A549 (cell line): ENCODE measurements around the gene ROBO1. TPM values are rescaled to one million over a fixed set of nuclear protein-coding genes. Genes with fewer than 3 reads are reported as not detected.

Experiments used
- ATAC-seq, 2 experiments: fragments of 200-7000 bp in 1 of 2; fragments of >200 bp in 1 of 2; cut with Nextera tagmentation in 1 of 2; cut with Tn5 transposase in 1 of 2; 3 replicates each; pipeline versions ENCODE4 v1.8.0 to v1.9.1; 2018 to 2020; ENCODE audit warnings: mild to moderate bottlenecking in 1 of 2, moderate library complexity in 1 of 2
- CTCF ChIA-PET: fragments of 300-600 bp; sonication (Branson Sonifier 250); formaldehyde crosslinking; extraction: SDS; loops from one replicate; lab custom pipeline; 2021; ENCODE audit warnings: antibody characterized with exemption, inconsistent platforms; lab: Yijun Ruan, JAX
- POLR2A ChIA-PET: fragments of 350-600 bp; formaldehyde crosslinking; extraction: SDS; loops from one replicate; lab custom pipeline; 2021; ENCODE audit warnings: antibody characterized with exemption, inconsistent platforms; lab: Yijun Ruan, JAX
- DNase-seq, 2 experiments: peaks; one replicate each; pipeline versions ENCODE4 v3.0.0 to v3.0.0-alpha.2; 2011 to 2016; ENCODE audit warnings: low read depth in 1 of 2, low spot score in 1 of 2
- FAIRE-seq: peaks from 2 replicates; lab custom pipeline; 2011; peaks lifted over from hg19 to GRCh38; lab: Jason Lieb, UNC
- H3K27ac ChIP-seq, 2 experiments: fragments of >200 bp; sonication (Bioruptor Twin); formaldehyde crosslinking; 3 replicates each; pipeline ENCODE4 v1.5.1; 2016 to 2017
- H3K4me1 ChIP-seq: fragments of >200 bp; sonication (Bioruptor Twin); formaldehyde crosslinking; 3 replicates; pipeline ENCODE4 v1.6.1; 2016
- H3K4me2 ChIP-seq: fragments of >200 bp; sonication (Bioruptor Twin); formaldehyde crosslinking; 3 replicates; pipeline ENCODE4 v1.6.1; 2016
- H3K4me3 ChIP-seq: fragments of >200 bp; sonication (Bioruptor Twin); formaldehyde crosslinking; 3 replicates; pipeline ENCODE4 v1.5.1; 2016
- H3K9me3 ChIP-seq: fragments of >200 bp; sonication (Bioruptor Twin); formaldehyde crosslinking; 3 replicates; pipeline ENCODE4 v1.6.1; 2016
- ATOH8 ChIP-seq: fragments of 250-450 bp; sonication (Bioruptor Pico); IDR thresholded peaks from 2 replicates; pipeline ENCODE4 v1.5.0; 2020; ENCODE audit warnings: low read depth, mild to moderate bottlenecking, moderate library complexity
- BHLHE40 ChIP-seq: IDR thresholded peaks from 2 replicates; pipeline ENCODE4 v1.6.1; 2012; ENCODE audit warnings: low read depth, low read length, inconsistent platforms
- CBX2 ChIP-seq: fragments of 200-600 bp; sonication (generic); IDR thresholded peaks from 2 replicates; pipeline ENCODE4 v1.6.1; 2016; ENCODE audit warnings: low read depth, mild to moderate bottlenecking, borderline replicate concordance
- CEBPB ChIP-seq, 2 experiments: fragments of >200 bp in 1 of 2; sonication (Bioruptor Twin) in 1 of 2; formaldehyde crosslinking in 1 of 2; IDR thresholded peaks; 2 replicates each; pipeline ENCODE4 v1.6.1; 2012 to 2016
- E2F6 ChIP-seq: IDR thresholded peaks from 2 replicates; pipeline ENCODE4 v1.6.1; 2012; ENCODE audit warnings: low read depth, borderline replicate concordance
- EHF ChIP-seq: fragments of 250-450 bp; sonication (Bioruptor Pico); IDR thresholded peaks from 2 replicates; pipeline ENCODE4 v1.5.0; 2020; ENCODE audit warnings: mild to moderate bottlenecking
- EHMT2 ChIP-seq: fragments of 200-600 bp; sonication (generic); IDR thresholded peaks from 2 replicates; pipeline ENCODE4 v1.6.1; 2016; ENCODE audit warnings: antibody characterized with exemption, low read depth, mild to moderate bottlenecking, moderate library complexity
- ESRRA ChIP-seq: fragments of 150-350 bp; IDR thresholded peaks from 2 replicates; pipeline ENCODE4 v1.6.1; 2014; ENCODE audit warnings: mild to moderate bottlenecking, low read length, borderline replicate concordance
- FOSL2 ChIP-seq, 2 experiments: fragments of 450-650 bp in 1 of 2; fragments of >200 bp in 1 of 2; sonication (Bioruptor Twin) in 1 of 2; formaldehyde crosslinking; IDR thresholded peaks; 2 replicates each; pipeline versions ENCODE4 v1.5.0 to v1.6.1; 2016 to 2020; ENCODE audit warnings: mild to moderate bottlenecking in 1 of 2, moderate library complexity in 1 of 2
- GATA3 ChIP-seq: IDR thresholded peaks from 2 replicates; pipeline ENCODE4 v1.6.1; 2012; ENCODE audit warnings: borderline replicate concordance
- HMGXB4 ChIP-seq: fragments of 250-450 bp; sonication (Bioruptor Pico); IDR thresholded peaks from 2 replicates; pipeline ENCODE4 v1.5.0; 2021; ENCODE audit warnings: mild to moderate bottlenecking, moderate library complexity, borderline replicate concordance
- HOXB13 ChIP-seq: fragments of 250-450 bp; sonication (Bioruptor Pico); IDR thresholded peaks from 2 replicates; pipeline ENCODE4 v1.5.0; 2020; ENCODE audit warnings: low read depth, mild to moderate bottlenecking, moderate library complexity
- JUNB ChIP-seq: fragments of >200 bp; sonication (Bioruptor Twin); formaldehyde crosslinking; IDR thresholded peaks from 2 replicates; pipeline ENCODE4 v1.6.1; 2016
- KDM1A ChIP-seq: fragments of 200-600 bp; sonication (generic); IDR thresholded peaks from 2 replicates; pipeline ENCODE4 v1.6.1; 2016; ENCODE audit warnings: low read depth, mild to moderate bottlenecking
- MYC ChIP-seq: IDR thresholded peaks from 2 replicates; pipeline ENCODE4 v1.6.1; 2012; ENCODE audit warnings: mild to moderate bottlenecking, inconsistent platforms, low read length, improper control_type of control experiment, borderline replicate concordance
- NPAS2 ChIP-seq: fragments of 250-450 bp; sonication (Bioruptor Pico); IDR thresholded peaks from 2 replicates; pipeline ENCODE4 v1.8.0; 2022; ENCODE audit warnings: mild to moderate bottlenecking, moderate library complexity, borderline replicate concordance
- NR3C1 ChIP-seq: fragments of >200 bp; sonication (Bioruptor Twin); formaldehyde crosslinking; IDR thresholded peaks from 3 replicates; pipeline ENCODE4 v1.6.1; 2017
- PBX3 ChIP-seq: IDR thresholded peaks from 2 replicates; pipeline ENCODE4 v1.6.1; 2012
- RAD21 ChIP-seq, 2 experiments: fragments of >200 bp in 1 of 2; sonication (Bioruptor Twin) in 1 of 2; formaldehyde crosslinking in 1 of 2; IDR thresholded peaks in 1 of 2; conservative IDR thresholded peaks in 1 of 2; 2 replicates in 1 of 2; 3 replicates in 1 of 2; pipeline ENCODE4 v1.6.1; 2012 to 2018; ENCODE audit warnings: inconsistent platforms in 1 of 2
- RCOR1 ChIP-seq: fragments of 150-350 bp; IDR thresholded peaks from 2 replicates; pipeline ENCODE4 v1.6.1; 2014; ENCODE audit warnings: antibody characterized with exemption, low read length, low read depth
- RNF2 ChIP-seq: fragments of 200-600 bp; sonication (generic); IDR thresholded peaks from 2 replicates; pipeline ENCODE4 v1.6.1; 2016; ENCODE audit warnings: low read depth, mild to moderate bottlenecking, antibody characterized with exemption, moderate library complexity, borderline replicate concordance
- SREBF2 ChIP-seq: fragments of 450-650 bp; IDR thresholded peaks from 2 replicates; pipeline ENCODE4 v1.6.1; 2014; ENCODE audit warnings: mild to moderate bottlenecking, moderate library complexity
- ZC3H11A ChIP-seq: fragments of 450-650 bp; IDR thresholded peaks from 2 replicates; pipeline ENCODE4 v1.6.1; 2014; ENCODE audit warnings: antibody characterized with exemption, mild to moderate bottlenecking
- ZFP36 ChIP-seq: fragments of 450-650 bp; IDR thresholded peaks from 2 replicates; pipeline ENCODE4 v1.6.1; 2014; ENCODE audit warnings: borderline replicate concordance; ENCODE audit not compliant: partially characterized antibody
- ZNF302 ChIP-seq: fragments of 250-450 bp; sonication (Bioruptor Pico); IDR thresholded peaks from 2 replicates; pipeline ENCODE4 v1.9.0; 2021; ENCODE audit warnings: inconsistent platforms, mild to moderate bottlenecking, moderate library complexity
- WGBS: methylation state at CpG from one replicate; pipeline ENCODE4 v1.1.6; 2017; ENCODE audit errors: missing lambda C conversion rate; 5-methylcytosine and 5-hydroxymethylcytosine counted together
- polyA plus RNA-seq, 4 experiments: library from polyadenylated mRNA; depleted of rRNA in 3 of 4; stranded (reverse); fragments of >200 nt; fragmentation: RNase III in 1 of 4; extraction: RNeasy Plus Mini Kit Qiagen cat#74134 plus additional on column Dnase treatment in 1 of 4; gene quantifications; 2 replicates in 3 of 4; 3 replicates in 1 of 4; pipeline ENCODE4 v1.2.3, GENCODE V29; 2011 to 2017
- TF ChIP-seq, protein P1 (sequence below): fragments of 150-350 bp; IDR thresholded peaks from 2 replicates; pipeline ENCODE4 v1.6.1; 2014; ENCODE audit warnings: low read depth, mild to moderate bottlenecking, low read length
- TF ChIP-seq, protein P2 (sequence below): fragments of >200 bp; sonication (Bioruptor Twin); formaldehyde crosslinking; IDR thresholded peaks from 3 replicates; pipeline ENCODE4 v1.5.1; 2016

Gene ROBO1
- polyA plus RNA-seq, 2 of the 4 experiments (the other 2 are of a cell fraction), result 25.3 to 35.6 TPM

GRCh38 chr3:78845605-78846004 is 922.2 kb downstream of the ROBO1 start:
- ATAC-seq (no peak), FAIRE-seq (no peak), DNase-seq (no peak)
- no peak for TF ChIP-seq HOXB13 (CRISPR knock-in tag)
- no peak for TF ChIP-seq MYC
- TF ChIP-seq HMGXB4 (CRISPR knock-in tag), result no peak
- no peak for TF ChIP-seq ZNF302 (CRISPR knock-in tag)
- TF ChIP-seq EHF (CRISPR knock-in tag), result no peak
- TF ChIP-seq CEBPB (IDR thresholded peaks at IDR 0.05), result no peak
- no peak for TF ChIP-seq RAD21 (conservative IDR thresholded peaks at IDR 0.05 in 1 of 2, IDR thresholded peaks at IDR 0.05 in 1 of 2)
- H3K27ac ChIP-seq, result no peak overlapping the region
- POLR2A ChIA-PET, result no interaction called here
- no peak overlapping the region for H3K4me2 ChIP-seq
- 58% methylated on average over 3 of the region's 3 CpGs for WGBS
- H3K9me3 ChIP-seq, result no peaks in the 10 kb centered on the region
- no peak overlapping the region for H3K4me3 ChIP-seq
- CTCF ChIA-PET, result no interaction called here
- peaks cover 45% of the 10 kb centered on the region for H3K4me1 ChIP-seq

GRCh38 chr3:78844307-78844706 is 923.5 kb downstream of the ROBO1 start:
- FAIRE-seq (no peak), DNase-seq (no peak), ATAC-seq (no peak)
- TF ChIP-seq ATOH8 (CRISPR knock-in tag), result no peak
- Histone ChIP-seq H3K9me3 (no peaks in the 10 kb centered on the region), H3K4me1 (peaks cover 54% of the 10 kb centered on the region), H3K27ac (no peak overlapping the region), H3K4me3 (no peak overlapping the region), H3K4me2 (no peak overlapping the region)
- 50% methylated on average over 4 of the region's 4 CpGs for WGBS
- ChIA-PET POLR2A (no interaction called here), CTCF (no interaction called here)

- CTCF ChIA-PET, result no interaction called here
- H3K9me3 ChIP-seq, result no peaks in the 10 kb centered on the region
- H3K4me2 ChIP-seq, result peak overlapping the region; percentile 53
- H3K4me3 ChIP-seq, result no peak overlapping the region
- peaks cover 29% of the 10 kb centered on the region for H3K4me1 ChIP-seq
- TF ChIP-seq PBX3 (no peak), CBX2 (no peak), ZNF302 (CRISPR knock-in tag) (no peak), KDM1A (no peak), ESRRA (no peak), JUNB (peak; percentile 84), EHMT2 (no peak), GATA3 (peak; percentile 67; the same call in 1 of the 2 replicates), ZFP36 (no peak), RCOR1 (no peak), SREBF2 (no peak), BHLHE40 (no peak), RNF2 (no peak), E2F6 (no peak), FOSL2 (IDR thresholded peaks at IDR 0.05) (peak; percentile 85), FOSL2 (CRISPR knock-in tag; IDR thresholded peaks at IDR 0.05) (peak; percentile 76), ZC3H11A (no peak), NPAS2 (CRISPR knock-in tag) (no peak), NR3C1 (no peak)
- TF ChIP-seq, protein P1, sequence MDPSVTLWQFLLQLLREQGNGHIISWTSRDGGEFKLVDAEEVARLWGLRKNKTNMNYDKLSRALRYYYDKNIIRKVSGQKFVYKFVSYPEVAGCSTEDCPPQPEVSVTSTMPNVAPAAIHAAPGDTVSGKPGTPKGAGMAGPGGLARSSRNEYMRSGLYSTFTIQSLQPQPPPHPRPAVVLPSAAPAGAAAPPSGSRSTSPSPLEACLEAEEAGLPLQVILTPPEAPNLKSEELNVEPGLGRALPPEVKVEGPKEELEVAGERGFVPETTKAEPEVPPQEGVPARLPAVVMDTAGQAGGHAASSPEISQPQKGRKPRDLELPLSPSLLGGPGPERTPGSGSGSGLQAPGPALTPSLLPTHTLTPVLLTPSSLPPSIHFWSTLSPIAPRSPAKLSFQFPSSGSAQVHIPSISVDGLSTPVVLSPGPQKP, result no peak
- TF ChIP-seq, protein P2, sequence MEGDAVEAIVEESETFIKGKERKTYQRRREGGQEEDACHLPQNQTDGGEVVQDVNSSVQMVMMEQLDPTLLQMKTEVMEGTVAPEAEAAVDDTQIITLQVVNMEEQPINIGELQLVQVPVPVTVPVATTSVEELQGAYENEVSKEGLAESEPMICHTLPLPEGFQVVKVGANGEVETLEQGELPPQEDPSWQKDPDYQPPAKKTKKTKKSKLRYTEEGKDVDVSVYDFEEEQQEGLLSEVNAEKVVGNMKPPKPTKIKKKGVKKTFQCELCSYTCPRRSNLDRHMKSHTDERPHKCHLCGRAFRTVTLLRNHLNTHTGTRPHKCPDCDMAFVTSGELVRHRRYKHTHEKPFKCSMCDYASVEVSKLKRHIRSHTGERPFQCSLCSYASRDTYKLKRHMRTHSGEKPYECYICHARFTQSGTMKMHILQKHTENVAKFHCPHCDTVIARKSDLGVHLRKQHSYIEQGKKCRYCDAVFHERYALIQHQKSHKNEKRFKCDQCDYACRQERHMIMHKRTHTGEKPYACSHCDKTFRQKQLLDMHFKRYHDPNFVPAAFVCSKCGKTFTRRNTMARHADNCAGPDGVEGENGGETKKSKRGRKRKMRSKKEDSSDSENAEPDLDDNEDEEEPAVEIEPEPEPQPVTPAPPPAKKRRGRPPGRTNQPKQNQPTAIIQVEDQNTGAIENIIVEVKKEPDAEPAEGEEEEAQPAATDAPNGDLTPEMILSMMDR, result no peak
- FAIRE-seq, result no peak
- H3K27ac ChIP-seq, result peak overlapping the region in 1 of 2 experiments; percentile 34; a peak in 2 of 6 replicates
- 4% methylated on average over 3 of the region's 3 CpGs for WGBS
- POLR2A ChIA-PET, result no interaction called here
- ATAC-seq, result peak in 1 of 2 experiments; percentile 59; a peak in 2 of 6 replicates
- DNase-seq, result peak in 1 of 2 experiments; percentile 43
Measured at GRCh38 chr3:78839693-78840092, 928.1 kb downstream of the ROBO1 start.
